GM19397 (cell line): ENCODE results near the gene WNT7B.

ENCODE experiments used
- ATAC-seq: cut with Tn5 transposase; IDR thresholded peaks from one replicate; pipeline ENCODE4 v1.9.1; 2021; ENCODE audit warnings: mild to moderate bottlenecking, moderate library complexity; ENCODE audit not compliant: unreplicated experiment

The WNT7B gene

DNA sequence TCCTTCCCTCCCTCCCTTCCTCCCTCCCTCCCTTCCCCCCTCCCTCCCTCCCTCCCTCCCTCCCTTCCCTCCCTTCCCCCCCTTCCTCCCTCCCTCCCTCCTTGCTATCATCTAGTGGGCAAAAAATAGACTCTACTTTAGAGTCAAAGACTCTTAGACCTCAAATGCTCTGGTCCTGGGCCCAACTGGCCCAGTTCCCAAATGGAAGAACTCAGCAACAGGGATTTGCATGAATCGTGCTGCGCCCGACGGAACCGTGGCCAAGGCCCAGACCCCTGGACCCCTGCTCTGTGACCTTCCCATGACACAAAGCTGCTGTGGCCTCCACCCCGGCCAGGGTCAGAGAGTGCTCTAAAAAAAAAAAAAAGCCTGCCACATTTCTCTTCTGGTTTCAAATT lies 97.4 kb downstream of the WNT7B start:
- no peak for ATAC-seq

DNA sequence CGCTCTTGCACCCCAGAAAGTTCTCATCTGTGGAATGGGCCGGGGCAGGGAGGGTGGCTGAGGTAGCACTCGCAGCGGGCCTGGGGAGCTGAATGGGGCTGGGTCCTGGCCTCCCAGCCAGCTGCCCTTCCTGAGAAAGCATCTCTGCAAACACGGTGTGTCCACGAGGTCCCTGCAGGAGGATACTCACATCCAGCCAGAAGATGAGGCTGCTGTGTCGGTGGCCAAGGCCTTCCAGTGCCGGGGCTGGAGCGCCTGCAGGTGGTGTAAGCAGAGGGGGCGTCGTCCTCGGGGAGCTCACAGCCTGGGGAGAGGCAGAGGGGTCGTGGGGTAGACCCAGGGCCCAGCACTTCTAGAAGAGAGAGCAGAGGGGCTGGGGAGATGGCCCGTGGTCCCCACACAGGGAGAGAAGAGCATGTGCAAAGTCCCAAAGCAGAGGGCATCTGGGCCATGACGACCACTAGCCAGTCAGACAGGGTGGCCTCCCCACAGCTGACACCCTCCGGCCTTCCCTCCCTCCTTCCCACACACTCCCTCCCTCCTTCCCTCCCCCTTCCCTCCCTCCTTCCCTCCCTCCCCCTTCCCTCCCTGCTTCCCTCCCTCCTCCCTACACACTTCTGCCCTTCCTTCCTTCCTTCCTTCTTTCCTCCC lies 97.9 kb downstream of the WNT7B start:
- ATAC-seq = no peak

DNA sequence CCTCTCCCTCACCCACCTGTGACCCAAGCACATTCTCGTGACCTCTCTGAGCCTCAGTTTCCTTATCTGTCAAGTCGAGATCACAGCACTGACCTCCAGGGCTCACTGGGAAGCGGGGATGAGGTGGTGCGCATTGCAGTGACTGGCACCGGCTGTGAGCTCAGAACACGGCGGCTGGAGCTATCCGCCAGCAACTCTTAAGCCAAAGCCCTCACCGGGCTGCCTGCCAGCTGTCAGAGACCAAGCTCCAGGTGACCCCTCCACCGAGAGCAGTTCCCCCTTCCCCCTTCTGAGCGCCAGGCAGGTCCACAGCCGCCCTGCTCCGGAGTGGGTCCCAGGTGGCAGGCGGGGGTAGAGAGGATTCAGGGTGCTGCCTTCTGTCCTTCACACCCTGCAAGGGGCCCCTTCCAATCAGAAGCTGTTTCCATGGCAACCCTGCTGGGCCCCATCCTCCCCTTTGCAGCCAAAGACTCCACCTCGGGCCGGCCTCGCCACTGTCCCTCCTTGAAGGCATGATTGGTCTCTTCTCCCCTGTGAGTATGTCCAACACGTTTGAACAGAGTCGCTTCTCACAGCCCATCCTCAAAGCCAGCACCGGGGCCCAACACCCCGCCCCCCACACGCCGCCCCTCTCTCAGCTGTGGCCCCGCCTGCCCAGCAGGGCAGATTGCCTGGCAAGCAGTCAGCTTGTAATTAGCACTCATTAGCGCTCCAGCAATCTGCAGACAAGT lies 98.7 kb downstream of the WNT7B start:
- no peak for ATAC-seq

DNA sequence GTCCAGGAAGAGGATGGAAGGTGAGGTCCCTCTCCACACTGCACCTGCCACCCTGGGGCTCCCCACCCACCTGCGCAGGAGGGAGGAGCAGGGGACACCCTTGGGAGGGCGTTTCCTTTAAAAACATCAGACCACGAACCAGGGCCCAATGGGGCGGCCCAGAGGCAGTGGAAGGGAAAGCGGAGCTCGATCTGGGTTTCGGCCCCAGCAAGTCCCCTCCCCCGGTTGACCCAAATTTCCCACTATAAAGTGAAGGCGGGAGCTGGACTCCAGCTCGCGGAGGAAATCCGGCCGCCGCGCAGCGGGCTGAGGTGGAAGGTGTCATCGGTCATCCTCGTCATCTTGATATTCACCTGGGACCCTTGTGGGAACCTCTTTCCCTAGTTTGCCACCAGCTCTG lies 99.3 kb downstream of the WNT7B start:
- ATAC-seq = no peak

DNA sequence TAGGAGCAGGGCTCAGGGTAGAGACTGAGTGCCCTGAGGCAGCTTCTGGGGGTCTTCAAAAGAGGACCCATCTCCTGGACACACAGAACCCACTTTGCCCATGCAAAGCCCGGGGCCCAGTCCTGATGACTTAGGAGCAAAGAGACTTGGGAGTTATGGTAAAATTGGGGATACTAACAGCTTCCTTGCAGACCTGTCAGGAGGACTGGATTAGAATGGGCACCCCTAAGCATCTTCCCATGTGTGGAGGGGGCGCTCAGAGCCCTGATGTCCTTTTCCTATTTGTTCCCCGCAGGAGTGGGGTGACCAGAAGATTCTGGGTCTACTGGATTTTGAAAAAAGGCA lies 100.0 kb downstream of the WNT7B start:
- ATAC-seq = no peak

DNA sequence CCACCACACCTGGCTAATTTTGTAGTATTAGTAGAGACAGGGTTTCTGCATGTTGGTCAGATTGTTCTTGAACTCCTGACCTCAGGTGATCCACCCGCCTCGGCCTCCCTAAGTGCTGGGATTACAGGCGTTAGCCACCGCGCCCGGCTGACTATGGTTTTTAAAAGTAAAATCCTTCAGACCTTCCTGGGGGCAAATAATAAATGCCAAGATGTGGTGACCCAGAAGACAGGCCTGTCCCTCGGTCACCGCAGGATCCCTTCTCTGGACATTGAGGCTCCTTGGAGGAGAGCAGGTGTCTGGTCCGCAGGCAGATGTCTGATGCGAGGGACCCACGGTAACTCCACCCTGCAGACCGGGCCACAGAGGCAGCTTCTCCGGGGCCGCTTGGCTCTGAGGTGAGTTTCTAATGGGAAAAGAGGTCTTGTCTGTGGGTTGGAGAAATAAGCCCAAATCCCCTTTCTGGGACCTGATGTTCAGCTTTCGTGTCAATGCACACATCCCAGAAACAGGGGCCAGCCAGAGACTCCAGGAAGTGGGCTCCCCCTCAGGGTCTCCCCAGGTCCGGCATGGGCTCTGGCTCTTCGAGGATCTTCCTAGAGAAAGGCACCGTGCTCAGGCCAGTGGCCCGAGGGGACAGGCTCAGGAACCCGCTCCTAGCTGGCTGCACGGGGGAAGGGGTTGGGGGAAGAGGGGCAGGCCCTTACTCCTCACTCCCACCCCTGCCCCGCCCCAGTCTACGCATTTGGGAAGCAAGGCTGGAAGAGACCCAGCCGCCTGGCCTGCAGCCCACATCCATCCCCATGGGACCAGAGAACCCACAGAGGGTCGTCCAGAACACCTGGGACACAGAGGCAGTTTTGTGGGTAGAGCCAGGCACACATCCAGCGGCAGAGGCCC lies 100.6 kb downstream of the WNT7B start:
- no peak for ATAC-seq

DNA sequence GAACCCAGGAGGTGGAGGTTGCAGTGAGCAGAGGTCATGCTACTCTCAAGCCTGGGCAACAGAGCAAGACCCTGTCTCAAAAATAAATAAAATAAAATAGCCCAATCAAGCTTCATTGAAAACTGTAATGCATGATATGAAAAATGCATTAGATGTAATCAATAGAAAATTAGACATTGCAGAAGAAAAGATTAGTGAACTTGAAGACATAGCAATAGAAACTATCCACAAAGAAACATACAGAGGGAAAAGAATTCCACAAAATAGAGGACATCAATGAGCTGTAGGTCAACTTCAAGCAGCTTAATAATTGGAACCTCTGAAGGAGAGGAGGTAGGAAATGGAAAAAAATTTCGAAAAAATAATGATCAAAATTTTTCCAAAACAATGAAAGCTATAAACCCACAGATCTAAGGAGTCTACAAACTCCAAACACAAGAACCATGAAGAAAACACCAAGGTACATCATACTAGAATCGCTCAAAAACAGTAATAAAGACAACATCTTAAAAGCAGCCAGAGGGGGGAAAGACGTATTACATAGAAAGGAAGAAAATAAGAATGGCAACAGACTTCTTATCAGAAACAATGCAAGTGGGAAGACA lies 104.2 kb downstream of the WNT7B start:
- no peak for ATAC-seq

DNA sequence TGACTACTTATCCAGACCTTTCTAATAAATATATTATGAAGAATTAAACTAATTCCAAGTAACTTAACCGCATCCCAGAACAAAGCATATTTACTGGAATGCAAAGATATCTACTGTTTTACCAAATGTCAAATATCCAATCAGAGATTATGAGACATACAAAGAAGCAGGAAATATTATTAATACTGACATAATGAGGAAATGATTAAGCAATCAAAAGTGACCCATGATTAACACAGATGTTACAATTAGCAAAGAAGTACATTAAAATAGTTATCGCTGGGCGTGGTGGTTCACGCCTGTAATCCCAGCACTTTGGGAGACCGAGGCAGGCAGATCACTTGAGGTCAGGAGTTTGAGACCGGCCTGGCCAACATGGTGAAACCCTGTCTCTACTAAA lies 105.2 kb downstream of the WNT7B start:
- no peak for ATAC-seq
